DMS153 (cell line): ENCODE results near the gene IGLL1.

Source experiments
- DNase-seq: peaks from one replicate; lab custom pipeline; 2025; lab: John Stamatoyannopoulos, UW

IGLL1 gene

GRCh38 chr22:23527971-23528740 lies 51.9 kb downstream of the IGLL1 start:
- DNase-seq = no peak

- DNase-seq = no peak
These were observed 53.3 kb downstream of the IGLL1 start for GRCh38 chr22:23526596-23527316.

- no peak for DNase-seq
These were observed 54.6 kb downstream of the IGLL1 start for GRCh38 chr22:23525510-23525909.

- DNase-seq = no peak
These were observed 55.9 kb downstream of the IGLL1 start for GRCh38 chr22:23524226-23524625.

GRCh38 chr22:23523713-23524112 lies 56.4 kb downstream of the IGLL1 start:
- DNase-seq = no peak
